Effector CD4-positive, alpha-beta T cell (primary cell): Measurements from ENCODE around the gene JAKMIP1.

Experiments used
- DNase-seq: peaks from one replicate; pipeline ENCODE4 v3.0.0-alpha.2; 2020

JAKMIP1 gene

GRCh38 chr4:6087669-6088341 lies 112.5 kb downstream of the JAKMIP1 start:
- no peak for DNase-seq

- DNase-seq = no peak
These were observed 113.5 kb downstream of the JAKMIP1 start for GRCh38 chr4:6086846-6087245.

- DNase-seq = no peak
These were observed 114.4 kb downstream of the JAKMIP1 start for GRCh38 chr4:6085691-6086628.

- no peak for DNase-seq
These were observed 115.2 kb downstream of the JAKMIP1 start for GRCh38 chr4:6085028-6085690.

- no peak for DNase-seq
These were observed 120.4 kb downstream of the JAKMIP1 start for GRCh38 chr4:6079965-6080364.

GRCh38 chr4:6078560-6078959 lies 121.8 kb downstream of the JAKMIP1 start:
- no peak for DNase-seq

- no peak for DNase-seq
These were observed 124.0 kb downstream of the JAKMIP1 start for GRCh38 chr4:6076391-6076790.

- DNase-seq = no peak
These were observed 125.6 kb downstream of the JAKMIP1 start for GRCh38 chr4:6074758-6075157.

- no peak for DNase-seq
These were observed 128.2 kb downstream of the JAKMIP1 start for GRCh38 chr4:6071959-6072720.

GRCh38 chr4:6071191-6071958 lies 129.0 kb downstream of the JAKMIP1 start:
- DNase-seq = no peak

- DNase-seq = no peak
These were observed 130.3 kb downstream of the JAKMIP1 start for GRCh38 chr4:6069845-6070709.

- DNase-seq = no peak
These were observed 131.4 kb downstream of the JAKMIP1 start for GRCh38 chr4:6068986-6069385.

GRCh38 chr4:6065934-6066590 lies 134.3 kb downstream of the JAKMIP1 start:
- DNase-seq = no peak

- no peak for DNase-seq
These were observed 135.2 kb downstream of the JAKMIP1 start for GRCh38 chr4:6065166-6065565.

GRCh38 chr4:6064383-6064782 lies 136.0 kb downstream of the JAKMIP1 start:
- no peak for DNase-seq

GRCh38 chr4:6063684-6064083 lies 136.7 kb downstream of the JAKMIP1 start:
- DNase-seq = no peak

- no peak for DNase-seq
These were observed 138.2 kb downstream of the JAKMIP1 start for GRCh38 chr4:6062133-6062532.

GRCh38 chr4:6059375-6059805 lies 141.0 kb downstream of the JAKMIP1 start:
- no peak for DNase-seq

- no peak for DNase-seq
These were observed 141.6 kb downstream of the JAKMIP1 start for GRCh38 chr4:6058531-6059374.
